Embryonic facial prominence (tissue), 1 donor: ENCODE results near the gene ARHGAP29.

Experiments used
- DNase-seq: peaks from one replicate; pipeline ENCODE4 v3.0.0-alpha.2; 2016; ENCODE audit errors: extremely low spot score

The ARHGAP29 gene

DNA sequence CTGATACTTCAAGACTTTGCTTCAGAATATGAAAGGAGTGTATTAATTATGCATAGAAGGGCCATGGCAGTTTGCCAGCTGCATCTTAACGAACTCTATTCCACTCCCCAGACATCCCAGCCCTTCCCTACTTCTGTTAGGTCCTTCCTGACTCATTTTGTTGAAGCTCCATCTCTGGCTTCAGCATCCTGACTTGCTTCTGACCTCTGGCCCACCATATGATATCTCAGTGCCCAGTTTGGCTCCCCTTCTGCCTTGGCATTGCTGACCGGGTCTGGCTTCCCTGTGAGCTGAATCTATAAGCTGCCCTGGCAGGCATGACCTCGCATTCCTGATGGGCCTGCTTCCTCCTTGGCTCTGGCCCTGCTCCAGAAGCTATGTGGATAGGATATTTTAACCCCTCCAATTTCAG is 27.6 kb upstream of the ARHGAP29 start:
- no peak for DNase-seq

DNA sequence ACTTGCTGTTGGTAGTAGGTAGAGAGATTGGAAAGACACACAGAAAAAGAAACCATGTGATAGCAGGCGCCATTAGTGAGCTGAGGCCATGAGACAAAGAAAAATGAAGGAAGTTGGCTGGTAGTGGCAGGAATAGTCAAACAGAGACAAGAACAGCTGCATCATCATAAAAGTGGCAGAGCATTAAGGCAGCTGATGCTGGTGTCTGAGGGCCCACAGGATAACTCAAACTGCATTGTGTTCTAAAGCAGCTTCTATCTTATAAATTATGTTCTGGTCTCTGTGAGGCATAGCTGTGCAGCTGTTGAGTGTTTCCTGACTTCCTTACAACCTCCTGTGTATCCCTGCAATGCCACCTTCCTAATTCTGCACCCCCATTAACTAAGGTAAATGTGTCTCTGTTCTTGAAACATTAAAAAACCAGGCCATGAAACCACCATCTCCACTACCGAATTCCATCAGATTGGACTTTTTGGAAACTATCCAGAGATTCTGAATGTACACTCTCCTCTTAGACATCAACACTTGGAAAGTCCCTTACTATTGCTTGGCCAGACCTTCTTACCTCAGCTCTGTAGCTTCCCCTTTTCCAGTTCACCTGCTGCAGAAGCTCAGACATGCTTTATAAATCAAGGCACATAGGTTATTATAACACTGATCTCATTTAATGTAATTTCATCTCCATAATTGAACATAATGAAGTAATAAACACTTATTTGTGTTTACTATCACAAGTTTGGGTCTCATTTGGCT is 23.4 kb upstream of the ARHGAP29 start:
- DNase-seq: no peak

DNA sequence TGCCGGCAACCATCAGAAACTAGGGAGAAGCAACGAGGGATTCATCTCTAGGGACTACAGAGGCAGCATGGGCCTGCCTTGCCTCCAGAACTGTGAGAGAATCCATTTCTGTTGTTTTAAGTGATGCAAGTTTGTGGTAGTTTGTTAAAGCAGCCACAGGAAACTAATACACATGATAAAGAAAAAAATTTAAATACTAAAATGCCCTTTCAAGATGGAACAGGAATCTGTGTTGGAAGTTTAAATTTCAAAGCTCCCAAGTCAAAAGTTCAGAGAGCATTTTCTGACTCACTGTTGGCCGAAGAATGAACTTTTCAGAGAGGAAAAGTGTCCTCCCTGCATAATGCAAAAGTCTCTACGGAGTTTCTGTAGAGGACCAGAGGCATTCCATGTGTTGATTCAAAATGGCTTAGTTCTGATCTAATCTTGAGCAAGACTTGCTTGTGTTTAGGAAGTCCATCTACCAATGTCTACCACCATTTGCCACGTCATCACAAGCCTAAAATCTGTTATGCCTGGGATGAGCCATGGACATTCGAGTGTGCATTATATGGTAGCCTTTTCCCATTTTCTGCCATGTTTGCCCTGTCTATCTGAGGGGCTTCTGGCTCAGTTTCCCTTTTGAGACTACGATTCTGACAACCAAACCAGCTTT is 22.4 kb upstream of the ARHGAP29 start:
- DNase-seq: no peak

DNA sequence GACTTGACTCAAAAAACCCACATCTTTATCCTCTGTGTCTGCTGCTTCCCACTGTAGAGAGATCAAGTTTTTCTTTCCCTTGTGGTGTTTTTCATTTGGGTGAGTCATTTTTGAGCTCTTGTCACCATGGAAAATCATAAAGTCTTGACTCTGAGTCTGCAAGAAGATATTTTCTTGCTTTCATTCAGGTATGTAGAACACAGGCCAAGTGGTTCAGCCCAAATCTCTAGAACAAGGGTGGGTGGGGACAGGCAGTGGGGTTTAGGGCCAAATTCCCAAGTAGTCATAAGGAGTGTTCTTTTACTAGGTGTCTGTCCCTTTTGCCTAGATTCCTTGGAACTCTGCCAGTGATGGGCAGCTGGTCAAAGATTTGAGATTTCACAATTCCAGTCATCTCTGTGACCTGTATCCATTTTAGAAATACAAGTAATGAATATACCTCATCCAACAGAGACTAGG is 21.5 kb upstream of the ARHGAP29 start:
- no peak for DNase-seq

DNA sequence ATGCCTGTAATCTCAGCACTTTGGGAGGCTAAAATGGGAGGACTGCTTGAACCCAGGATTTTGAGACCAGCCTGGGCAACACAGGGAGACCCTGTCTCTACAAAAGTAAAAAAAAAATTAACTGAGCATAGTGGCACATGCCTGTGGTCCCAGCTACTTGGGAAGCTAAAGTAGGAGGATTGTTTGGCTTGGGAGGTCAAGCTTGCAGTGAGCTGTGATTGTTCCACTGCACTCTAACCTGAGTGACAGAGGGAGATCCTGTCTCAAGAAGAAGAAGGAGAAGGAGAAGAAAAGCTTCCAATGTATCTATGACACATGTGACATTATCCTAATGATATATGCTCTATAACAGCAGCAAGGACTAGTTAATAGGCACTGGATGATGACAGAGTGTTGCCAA is 20.1 kb upstream of the ARHGAP29 start:
- no peak for DNase-seq

DNA sequence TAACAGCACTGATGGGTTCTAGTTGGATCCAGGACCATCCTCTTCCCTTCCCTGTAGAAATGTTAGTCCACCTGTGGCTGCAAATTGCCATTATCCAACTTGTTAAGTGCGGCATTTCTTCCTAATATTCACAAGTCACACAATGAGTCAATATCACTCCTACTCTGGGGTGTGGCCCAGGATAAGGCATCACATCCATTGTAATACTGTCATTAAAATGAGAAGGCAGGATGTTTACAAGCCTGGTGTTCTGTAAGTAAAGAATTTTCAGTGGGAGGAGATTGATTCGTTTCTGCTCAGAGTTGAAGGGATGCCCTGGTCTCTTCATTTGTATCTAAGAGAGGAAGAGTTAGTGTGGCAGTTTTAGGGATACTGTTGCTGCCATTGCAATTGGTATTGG is 18.1 kb upstream of the ARHGAP29 start:
- no peak for DNase-seq

DNA sequence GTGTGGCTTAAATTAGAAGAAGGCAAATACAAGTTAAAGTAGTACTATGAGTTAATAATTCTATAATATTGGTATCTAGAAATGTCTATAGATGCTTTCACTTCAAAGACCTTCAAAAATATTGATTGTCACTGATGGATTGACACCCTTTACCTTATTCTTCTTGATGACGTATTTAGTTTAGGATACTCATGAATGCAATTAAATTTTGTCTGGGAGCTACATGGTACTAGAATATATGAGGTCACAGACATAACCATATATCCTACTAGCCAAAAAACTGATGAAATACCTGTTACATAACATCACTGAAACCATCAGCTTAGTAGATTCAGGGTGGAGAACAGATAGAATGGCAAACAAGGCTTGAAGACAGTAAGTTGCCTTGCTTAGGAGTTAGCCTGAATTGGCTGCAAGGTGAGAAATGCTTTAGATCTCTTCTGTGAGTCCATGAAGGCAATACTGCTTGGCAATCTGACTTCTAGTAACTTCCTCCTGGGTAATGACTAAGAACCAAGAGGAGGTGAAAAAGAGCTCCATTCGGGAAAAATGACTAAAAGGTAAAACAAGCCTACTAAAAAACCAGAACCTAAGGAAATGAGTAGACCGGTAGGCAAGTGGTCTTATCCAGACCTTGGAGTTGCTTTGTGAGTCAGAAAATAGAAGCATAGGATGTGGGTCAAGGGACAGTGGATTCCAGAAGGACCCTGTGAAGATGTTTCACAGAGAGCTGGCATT is 16.9 kb upstream of the ARHGAP29 start:
- DNase-seq: no peak

DNA sequence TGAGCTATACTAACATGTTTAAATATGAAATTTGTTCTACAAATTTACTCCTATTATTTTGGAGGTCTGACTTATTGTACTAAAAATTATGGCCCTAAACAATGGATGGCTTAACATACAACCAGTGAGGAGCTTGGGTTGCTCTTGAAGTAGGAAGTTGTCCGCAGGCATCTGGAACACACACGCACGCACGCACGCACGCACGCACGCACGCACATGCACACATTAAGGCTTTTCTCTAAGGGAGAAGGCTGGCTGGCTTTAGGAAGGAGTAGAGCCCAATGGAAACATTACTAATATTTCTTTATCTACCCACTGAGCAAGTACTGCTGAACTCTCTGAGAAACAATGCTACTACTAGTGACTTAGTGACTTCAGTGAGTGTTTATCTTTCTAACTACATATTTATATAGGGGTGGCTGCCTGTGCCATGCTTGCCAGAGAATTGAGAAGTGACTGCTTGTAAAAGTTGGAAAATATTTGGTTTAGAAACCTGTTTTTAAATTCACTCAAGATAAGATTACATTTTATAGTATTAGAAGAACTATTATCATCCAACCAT is 16.2 kb upstream of the ARHGAP29 start:
- DNase-seq: no peak

DNA sequence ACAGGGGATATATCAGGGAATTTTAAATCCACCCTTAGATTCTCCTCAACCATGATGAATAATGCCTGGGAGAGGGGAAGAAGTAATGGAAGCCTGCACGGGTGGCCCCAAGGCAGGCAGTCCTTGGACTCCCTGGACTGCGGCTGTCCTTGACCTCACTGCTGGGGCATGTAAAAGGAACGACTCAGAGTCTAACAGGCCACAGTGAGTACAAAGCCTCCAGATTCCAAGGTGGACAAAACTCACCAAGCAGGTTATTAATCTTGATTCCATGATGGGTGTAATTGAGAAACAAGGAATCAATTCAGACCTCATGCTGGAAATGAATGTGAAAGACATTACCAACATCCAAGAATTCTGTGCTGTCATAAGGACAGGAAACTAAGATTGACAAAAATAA is 13.0 kb upstream of the ARHGAP29 start:
- no peak for DNase-seq

DNA sequence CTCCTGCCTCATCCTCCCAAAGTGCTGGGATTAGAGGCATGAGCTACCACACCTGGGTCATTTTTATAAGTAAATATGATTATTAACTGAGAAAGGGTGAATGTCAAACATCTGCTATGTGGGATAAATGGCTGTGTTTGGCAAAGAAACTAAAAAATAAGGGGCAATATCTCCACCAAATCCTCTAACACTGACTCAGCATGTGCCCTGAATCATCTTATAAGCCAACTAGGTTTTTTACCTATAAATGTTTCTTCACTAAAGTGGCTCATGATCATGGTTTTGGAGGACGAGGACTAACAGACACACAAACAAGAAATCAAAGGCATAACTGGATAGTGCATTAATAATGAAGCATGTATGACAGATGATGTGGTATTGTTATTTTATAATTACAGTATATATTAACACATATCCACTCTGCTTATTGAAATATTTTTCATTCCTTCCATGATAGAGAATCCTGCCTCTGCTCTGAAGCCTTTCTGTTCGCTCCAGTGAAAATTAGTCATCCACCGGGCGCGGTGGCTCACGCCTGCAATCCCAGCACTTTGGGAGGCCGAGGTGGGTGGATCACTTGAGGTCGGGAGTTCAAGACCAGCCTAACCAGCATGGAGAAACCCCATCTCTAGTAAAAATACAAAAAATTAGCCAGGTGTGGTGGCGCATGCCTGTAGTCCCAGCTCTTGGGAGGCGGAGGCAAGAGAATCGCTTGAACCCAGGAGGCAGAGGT is 11.7 kb upstream of the ARHGAP29 start:
- no peak for DNase-seq

DNA sequence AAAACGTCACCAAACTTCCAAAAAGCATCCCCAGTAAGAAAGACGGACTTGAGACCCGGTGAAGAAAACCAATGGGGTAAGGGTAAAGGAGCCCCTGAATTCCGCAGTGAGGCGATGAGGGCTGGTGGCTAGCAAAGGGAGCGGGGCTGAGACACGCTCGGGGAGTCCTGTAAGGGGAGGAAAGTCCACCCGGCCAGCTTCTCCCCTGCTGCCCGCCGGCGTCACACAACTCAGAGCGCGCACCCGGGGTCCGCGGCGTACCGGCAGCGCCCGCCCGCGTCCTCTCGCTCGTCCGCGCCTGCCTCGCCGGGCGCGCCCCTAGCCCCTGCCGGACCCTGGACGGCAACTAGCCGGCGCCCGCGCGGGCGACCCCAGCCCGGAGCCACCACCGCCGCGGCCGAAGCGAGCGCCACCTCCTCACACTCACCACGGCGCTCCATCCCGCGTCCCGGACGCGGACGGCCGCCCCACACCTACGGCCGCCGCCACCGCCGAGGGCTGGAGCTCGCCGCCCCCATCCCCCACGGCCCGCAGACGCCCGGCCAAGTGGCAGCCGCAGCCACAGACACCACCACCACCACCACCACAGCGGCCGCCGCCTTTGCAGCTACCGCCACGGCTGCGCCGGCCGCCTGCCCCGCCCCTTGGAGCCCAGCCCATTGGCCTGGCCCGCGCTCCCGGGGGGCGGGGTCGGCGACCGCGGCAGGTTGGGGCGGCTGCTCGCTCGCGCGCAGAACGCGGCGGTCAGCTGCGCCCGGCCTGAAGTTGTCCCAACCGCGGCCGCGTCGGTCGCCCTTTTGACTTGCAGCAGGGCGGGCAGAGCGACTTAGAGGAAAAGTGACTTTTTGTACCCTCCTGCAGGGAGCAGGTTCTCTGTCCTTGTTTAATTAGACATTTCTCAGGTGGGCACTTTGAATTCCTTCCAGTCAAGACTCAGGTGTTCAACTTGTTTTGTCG is 10.0 kb upstream of the ARHGAP29 start:
- no peak for DNase-seq

DNA sequence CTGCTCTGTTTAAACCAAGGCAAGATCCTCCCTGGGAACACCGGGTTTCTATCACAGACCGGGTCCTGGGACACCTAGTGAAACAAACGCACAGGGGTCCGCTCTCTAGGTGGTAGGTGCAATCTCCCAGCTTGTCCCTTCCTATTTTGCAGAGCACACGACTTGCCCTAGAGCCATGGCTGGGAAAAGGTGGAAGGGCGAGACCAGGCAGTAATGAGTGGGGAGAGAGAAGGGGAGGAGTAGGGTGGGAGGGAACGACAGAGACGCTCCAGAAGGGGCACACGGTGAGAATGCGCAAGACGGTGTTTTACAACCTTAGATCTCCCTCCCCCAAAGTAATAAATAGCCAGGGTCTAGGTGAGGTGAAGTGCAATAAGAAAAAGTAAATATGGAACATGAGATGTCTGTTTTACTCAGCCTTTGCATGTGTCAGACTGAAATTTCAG is 9.3 kb upstream of the ARHGAP29 start:
- DNase-seq: no peak

DNA sequence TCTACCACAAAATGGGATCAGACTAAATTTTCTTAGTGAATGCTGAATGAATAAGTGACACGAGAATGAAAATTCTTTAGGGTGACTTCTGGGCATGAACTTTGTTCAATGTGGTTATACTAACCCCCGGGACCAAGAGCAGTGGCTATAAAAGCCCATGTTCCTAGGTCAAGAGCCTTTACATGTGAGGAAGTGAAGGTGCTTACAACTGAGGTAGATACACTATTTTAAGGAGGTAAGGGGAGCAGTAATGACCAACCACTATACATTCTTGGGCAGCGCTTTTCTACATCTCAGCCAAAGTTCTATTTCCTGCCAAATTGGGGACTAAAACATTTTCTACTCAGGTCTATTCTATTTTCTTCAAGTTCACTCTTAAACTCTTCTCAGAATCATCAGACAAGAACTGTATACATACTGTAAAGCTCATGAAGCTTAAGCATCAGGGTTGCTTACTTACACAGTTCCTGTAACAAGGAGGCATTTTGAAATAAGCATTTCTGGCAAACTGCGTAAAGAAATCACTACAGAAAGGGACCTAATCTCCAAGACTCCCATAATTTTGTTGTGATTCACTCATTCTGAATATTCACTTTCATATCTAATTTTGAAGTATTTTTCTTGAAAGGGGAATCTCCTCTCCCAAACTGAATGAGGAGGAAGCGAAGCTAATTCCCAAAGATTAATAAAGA is 8.5 kb upstream of the ARHGAP29 start:
- no peak for DNase-seq

DNA sequence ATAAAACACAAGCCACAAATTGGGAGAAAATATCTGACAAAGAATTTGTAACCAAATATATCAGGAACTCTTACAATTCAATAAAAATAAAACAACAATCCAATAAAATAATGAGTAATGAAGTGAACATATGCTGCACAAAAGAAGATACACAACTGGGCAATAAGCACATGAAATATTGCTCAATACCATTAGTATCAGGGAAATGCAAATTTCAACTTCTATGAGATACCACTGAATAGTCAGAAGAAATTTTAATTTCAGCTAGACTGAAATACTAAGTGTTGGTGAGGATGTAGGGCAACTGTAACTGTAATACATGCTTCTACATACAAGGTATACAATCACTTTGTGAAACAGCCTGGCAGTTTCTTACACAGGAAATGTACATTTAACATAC is 7.4 kb upstream of the ARHGAP29 start:
- no peak for DNase-seq

DNA sequence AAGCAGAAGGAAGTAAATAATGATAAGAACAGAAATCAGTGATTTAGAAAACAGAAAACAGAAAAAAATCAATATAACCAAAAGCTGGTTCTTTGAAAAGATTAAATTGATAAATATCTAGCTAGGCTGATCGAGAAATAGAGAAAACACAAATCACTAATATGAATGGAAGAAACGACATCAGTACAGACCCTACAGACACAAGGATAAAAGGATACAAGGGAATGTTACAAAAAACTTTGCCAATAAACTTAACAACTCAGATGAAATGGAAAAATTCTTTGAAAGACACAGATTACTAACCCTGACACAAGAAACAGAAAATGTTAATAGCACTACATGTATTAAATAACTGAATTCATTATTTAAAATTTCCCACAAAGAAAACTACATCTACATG is 6.3 kb upstream of the ARHGAP29 start:
- no peak for DNase-seq

DNA sequence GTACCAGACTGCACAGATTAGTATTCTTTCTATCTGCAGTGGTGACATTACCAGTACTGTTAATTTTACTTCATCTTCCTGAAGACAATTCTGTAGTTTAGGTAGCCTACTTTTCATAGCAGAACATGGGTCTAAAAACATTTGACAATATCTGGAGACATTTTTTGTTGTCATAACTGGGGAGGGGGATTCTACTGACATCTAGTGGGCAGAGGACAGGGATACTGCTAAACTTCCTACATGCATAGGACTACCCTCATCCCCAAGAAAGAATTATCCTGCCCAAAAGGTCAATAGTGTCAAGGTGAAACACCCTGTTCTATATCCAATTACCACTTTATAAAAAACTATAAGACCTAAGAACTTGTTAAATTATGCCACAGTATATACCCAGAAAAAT is 3.4 kb upstream of the ARHGAP29 start:
- no peak for DNase-seq

DNA sequence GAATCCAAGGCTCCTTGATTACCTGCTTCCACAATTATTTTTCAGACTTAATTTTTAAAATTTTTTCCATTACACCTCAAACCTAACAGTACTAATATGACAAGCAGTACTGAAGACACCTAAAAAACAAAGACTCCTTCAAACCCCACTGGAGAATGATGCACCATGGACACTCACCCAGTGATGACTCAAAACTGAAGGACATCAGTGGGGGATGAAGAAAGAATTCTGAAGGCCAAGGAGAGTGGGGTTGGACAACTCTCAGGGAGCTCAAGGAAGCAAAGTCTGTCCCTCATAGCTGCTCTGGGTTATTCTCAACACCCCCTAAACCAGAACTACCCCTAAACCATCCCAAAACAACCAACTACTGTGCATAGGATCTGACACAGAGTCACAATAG is 2.4 kb upstream of the ARHGAP29 start:
- DNase-seq: no peak

DNA sequence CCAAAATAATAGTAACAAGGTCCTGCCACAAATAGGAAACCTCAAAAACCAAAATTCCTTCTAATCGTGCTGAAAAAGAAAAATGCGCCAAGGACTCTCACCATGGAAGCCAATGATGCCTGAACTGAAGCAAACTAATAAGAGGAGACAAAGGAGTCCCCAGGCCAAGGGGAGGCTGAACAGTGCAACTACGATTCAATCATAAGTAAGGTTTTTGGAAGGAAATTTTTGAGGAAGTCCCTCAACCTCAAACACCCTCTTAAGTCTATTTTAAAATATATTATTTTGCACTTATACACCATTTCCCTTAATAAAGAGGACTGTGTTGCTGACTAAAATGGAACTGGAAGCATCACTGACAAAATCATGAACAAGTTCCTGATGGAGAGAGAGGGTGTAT is 1.7 kb upstream of the ARHGAP29 start:
- DNase-seq: no peak

DNA sequence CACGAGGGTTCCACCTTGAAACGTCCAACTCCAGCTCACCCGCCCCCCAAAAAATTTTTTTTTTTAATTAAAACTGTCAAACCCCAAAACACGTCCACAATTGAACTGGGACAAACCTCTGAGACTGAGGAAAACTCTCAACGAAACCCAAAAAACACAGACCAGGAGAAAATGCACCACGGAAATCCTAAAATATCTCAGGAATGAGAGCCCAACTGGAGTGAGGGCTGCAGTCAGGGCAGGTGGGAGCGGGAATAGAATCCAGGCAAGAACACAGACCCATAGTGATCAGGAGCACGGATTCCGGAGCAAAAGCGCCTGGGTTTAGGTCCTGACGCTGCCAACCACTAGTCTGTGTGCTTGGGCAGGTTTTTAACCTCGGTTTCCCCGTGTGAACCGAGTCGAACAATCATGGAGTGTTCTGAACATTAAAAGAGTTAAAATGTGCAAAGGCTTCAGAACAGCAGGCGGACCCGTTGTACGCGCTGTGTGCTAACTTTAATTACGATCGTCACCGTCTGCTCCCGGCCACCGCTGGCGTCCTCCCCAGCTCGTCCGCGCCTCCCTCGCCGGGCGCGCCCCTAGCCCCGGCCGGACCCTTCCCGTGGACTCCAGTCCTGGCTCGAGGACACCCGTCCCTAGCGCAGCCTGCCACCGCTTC is 624 bp downstream of the ARHGAP29 start:
- no peak for DNase-seq
